Sigmoid colon (tissue), 4 donors: ENCODE measurements around the gene SNRNP200.

ENCODE experiments used
- EP300 ChIP-seq, 4 donors: sonication (generic); formaldehyde crosslinking; IDR thresholded peaks; one replicate each; pipeline ENCODE4 v1.6.1; 2017; ENCODE audit warnings: antibody characterized with exemption in 4 of 4
- POLR2A ChIP-seq, 2 donors: fragments of 450-650 bp; IDR thresholded peaks; one replicate each; pipeline ENCODE4 v1.6.1; 2016; ENCODE audit warnings: antibody characterized with exemption in 2 of 2, mild to moderate bottlenecking in 2 of 2, moderate library complexity in 2 of 2
- TF ChIP-seq, protein P1 (sequence below), 4 experiments: fragments of 450-650 bp in 3 of 4; fragments of 200-600 bp in 1 of 4; IDR thresholded peaks; one replicate each; pipeline ENCODE4 v1.5.1; 2016 to 2019; ENCODE audit warnings: antibody characterized with exemption in 4 of 4, mild to moderate bottlenecking in 3 of 4, moderate library complexity in 2 of 4

- TF ChIP-seq, protein P1, sequence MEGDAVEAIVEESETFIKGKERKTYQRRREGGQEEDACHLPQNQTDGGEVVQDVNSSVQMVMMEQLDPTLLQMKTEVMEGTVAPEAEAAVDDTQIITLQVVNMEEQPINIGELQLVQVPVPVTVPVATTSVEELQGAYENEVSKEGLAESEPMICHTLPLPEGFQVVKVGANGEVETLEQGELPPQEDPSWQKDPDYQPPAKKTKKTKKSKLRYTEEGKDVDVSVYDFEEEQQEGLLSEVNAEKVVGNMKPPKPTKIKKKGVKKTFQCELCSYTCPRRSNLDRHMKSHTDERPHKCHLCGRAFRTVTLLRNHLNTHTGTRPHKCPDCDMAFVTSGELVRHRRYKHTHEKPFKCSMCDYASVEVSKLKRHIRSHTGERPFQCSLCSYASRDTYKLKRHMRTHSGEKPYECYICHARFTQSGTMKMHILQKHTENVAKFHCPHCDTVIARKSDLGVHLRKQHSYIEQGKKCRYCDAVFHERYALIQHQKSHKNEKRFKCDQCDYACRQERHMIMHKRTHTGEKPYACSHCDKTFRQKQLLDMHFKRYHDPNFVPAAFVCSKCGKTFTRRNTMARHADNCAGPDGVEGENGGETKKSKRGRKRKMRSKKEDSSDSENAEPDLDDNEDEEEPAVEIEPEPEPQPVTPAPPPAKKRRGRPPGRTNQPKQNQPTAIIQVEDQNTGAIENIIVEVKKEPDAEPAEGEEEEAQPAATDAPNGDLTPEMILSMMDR (IDR thresholded peaks at IDR 0.05), result no peak
- no peak for TF ChIP-seq EP300 (IDR thresholded peaks at IDR 0.05)
- TF ChIP-seq POLR2A (IDR thresholded peaks at IDR 0.05), result no peak
Observed at GRCh38 chr2:96325884-96326255, 20.5 kb upstream of the SNRNP200 start.
